Measurements from ENCODE around the gene PYGB. TPM values are rescaled to one million over a fixed set of nuclear protein-coding genes. Genes with fewer than 3 reads are reported as not detected.
A peak's percentile ranks its signal among the peaks of the same experiment; 100 is the strongest.

The PYGB gene
- total RNA-seq, 8 experiments from 2014 or later: 40.5 to 140 (median 65.8) TPM

- in situ Hi-C loops (cut with MboI; ENCODE audit: low pct_unique_long_range_greater_than_20kb in 2 of 9, low sequenced_read_pairs in 9 of 9, unreplicated experiment in 9 of 9): no loop called here
- no peak overlapping the region for H3K27ac ChIP-seq
- WGBS, 10 experiments: 60 to 100% (median 98%) methylated on average over 1 to 8 of the region's 9 CpGs
- no peak overlapping the region for H3K4me3 ChIP-seq
- ATAC-seq (replicated peaks in 6 of 8): no peak
- no peaks in the 10 kb centered on the region for H3K4me1 ChIP-seq (replicated peaks in 1 of 2)
These were observed 39.8 kb upstream of the PYGB start for GRCh38 chr20:25207960-25208534.

DNA sequence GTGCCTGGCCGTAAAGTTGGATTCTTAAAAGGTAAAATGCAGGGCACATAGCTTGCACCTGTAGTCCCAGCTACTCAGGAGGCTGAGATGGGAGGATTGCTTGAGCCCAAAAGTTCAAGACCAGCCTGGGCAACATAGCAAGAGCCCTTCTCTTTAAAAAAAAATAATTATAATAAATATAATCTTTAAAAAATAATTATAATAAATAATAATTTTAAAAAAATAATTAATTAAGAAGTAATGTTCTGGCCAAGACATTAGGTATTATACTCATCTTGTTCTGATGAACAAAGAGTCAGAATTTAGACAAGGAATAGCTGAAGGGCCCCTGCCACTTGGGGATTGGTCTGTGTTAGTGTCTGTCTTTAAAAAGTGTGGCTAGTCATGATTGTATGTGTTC is 38.5 kb upstream of the PYGB start:
- 100% methylated on average over 1 of the region's 1 CpG; no CpG with 5 or more reads in 9 of the 10 experiments for WGBS, 10 experiments
- no peaks in the 10 kb centered on the region for H3K4me1 ChIP-seq (replicated peaks in 1 of 2)
- in situ Hi-C loops (cut with MboI; ENCODE audit: low pct_unique_long_range_greater_than_20kb in 2 of 9, low sequenced_read_pairs in 9 of 9, unreplicated experiment in 9 of 9): no loop called here

GRCh38 chr20:25209911-25210310 is 38.0 kb upstream of the PYGB start:
- 81 to 100% (median 98%) methylated on average over 2 to 12 of the region's 12 CpGs; no CpG with 5 or more reads in 2 of the 10 experiments for WGBS, 10 experiments
- in situ Hi-C loops (cut with MboI; ENCODE audit: low pct_unique_long_range_greater_than_20kb in 2 of 9, low sequenced_read_pairs in 9 of 9, unreplicated experiment in 9 of 9): no loop called here
- Histone ChIP-seq H3K27ac (no peak overlapping the region), H3K4me3 (no peak overlapping the region), H3K4me1 (replicated peaks in 1 of 2) (no peaks in the 10 kb centered on the region)
- no peak for ATAC-seq (replicated peaks in 6 of 8)

More for the DNA sequence above, 38.5 kb upstream of the PYGB start:
- ATAC-seq (replicated peaks in 6 of 8): no peak
- Histone ChIP-seq H3K4me3 (no peak overlapping the region), H3K27ac (no peak overlapping the region)

- in situ Hi-C loops (cut with MboI; ENCODE audit: low pct_unique_long_range_greater_than_20kb in 2 of 9, low sequenced_read_pairs in 9 of 9, unreplicated experiment in 9 of 9): no loop called here
These were observed 36.6 kb upstream of the PYGB start for GRCh38 chr20:25211273-25211672.

DNA sequence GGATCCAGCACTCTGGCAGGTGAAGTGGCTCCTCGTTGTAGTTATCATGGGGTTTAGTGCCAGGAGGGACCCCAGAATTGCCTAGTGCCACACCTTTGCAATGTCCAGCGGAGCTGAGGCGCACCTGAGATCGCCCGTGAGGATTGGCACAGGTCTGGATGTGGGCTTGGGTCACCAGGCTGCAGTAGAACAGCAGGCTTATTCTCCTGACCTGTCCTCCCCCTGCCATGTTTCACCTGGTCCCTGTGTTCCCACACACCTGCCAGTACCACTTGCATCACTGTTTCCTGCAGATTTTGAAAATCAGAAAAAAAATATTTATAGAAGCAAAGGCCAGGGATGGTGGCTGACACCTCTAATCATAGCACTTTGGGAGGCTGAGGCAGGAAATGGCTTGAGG is 35.6 kb upstream of the PYGB start:
- in situ Hi-C loops (cut with MboI; ENCODE audit: low pct_unique_long_range_greater_than_20kb in 2 of 9, low sequenced_read_pairs in 9 of 9, unreplicated experiment in 9 of 9): no loop called here
- H3K27ac ChIP-seq: no peak overlapping the region
- no peaks in the 10 kb centered on the region for H3K4me1 ChIP-seq (replicated peaks in 1 of 2)
- 60 to 75% (median 67%) methylated on average over 1 to 5 of the region's 5 CpGs; no CpG with 5 or more reads in 6 of the 10 experiments for WGBS, 10 experiments
- no peak for ATAC-seq (replicated peaks in 6 of 8)
- H3K4me3 ChIP-seq: no peak overlapping the region

More at GRCh38 chr20:25211273-25211672, 36.6 kb upstream of the PYGB start:
- ATAC-seq (replicated peaks in 6 of 8): no peak
- no peak overlapping the region for H3K4me3 ChIP-seq
- H3K4me1 ChIP-seq (replicated peaks in 1 of 2): no peaks in the 10 kb centered on the region
- no peak overlapping the region for H3K27ac ChIP-seq
- WGBS, 10 experiments: 62 to 100% (median 95%) methylated on average over 1 to 6 of the region's 7 CpGs

DNA sequence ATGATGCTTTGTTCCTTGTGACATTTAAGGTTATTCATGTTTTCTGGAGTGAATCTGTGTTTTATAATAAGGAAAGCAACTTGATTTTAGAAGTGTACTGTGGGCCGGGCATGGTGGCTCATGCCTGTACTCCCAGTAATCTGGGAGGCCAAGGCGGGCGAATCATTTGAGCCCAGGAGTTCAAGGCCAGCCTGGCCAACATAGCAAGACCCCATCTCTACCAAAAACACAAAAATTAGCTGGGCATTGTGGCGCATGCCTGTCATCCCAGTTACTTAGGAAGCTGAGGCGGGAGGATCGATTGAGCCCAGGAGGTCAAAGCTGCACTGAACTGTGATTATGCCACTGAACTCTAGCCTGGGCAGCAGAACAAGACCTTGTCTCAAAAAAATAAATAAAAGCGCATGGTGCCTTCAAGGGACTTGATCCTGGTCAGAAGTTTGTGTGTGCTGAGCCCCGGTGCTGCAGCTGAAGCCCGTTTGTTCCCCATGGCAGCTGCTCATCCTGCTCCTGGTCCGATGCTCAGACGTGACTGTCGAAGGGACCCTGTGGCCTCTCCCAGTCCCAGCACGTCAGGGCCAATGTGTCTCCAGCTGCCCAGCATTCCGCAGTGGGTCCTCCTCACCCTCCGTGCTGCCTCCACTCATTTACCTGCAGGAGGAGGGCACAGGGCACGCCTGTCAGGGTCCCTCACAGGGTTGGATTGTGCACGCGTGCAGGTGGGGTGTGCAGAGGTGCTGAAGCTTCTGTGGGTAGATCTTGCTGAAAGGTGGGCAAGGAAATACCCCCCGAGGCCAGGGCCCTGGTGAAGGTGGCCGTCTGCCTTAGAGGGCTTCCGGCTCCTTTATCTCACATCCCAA is 34.1 kb upstream of the PYGB start:
- 73 to 100% (median 98%) methylated on average over 1 to 9 of the region's 21 CpGs; no CpG with 5 or more reads in 2 of the 10 experiments for WGBS, 10 experiments
- in situ Hi-C loops (cut with MboI; ENCODE audit: low pct_unique_long_range_greater_than_20kb in 2 of 9, low sequenced_read_pairs in 9 of 9, unreplicated experiment in 9 of 9): no loop called here
- Histone ChIP-seq H3K4me3 (no peak overlapping the region), H3K27ac (peak overlapping the region in 1 of 2 donors; percentile 16), H3K4me1 (replicated peaks in 1 of 2) (no peaks in the 10 kb centered on the region)
- no peak for ATAC-seq (replicated peaks in 6 of 8)

DNA sequence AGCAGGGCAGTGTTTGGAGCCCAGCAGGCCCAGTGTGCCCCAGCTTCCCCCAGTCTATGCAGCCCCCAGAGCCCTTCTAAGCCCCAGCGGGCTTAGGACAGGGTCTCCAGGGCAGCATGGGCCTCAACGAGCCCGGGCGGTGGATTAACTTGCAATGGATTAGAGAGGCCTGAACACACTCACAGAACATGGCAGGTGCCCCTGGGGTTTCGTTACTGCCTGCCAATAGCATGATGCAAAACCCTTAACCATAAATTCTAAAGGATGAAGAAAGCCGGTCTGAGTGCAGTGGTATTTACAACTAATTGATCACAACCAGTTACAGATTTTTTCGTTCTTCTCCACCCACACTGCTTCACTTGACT is 33.5 kb upstream of the PYGB start:
- in situ Hi-C loops (cut with MboI; ENCODE audit: low pct_unique_long_range_greater_than_20kb in 2 of 9, low sequenced_read_pairs in 9 of 9, unreplicated experiment in 9 of 9): no loop called here
- WGBS, 10 experiments: 47 to 93% (median 73%) methylated on average over 1 to 5 of the region's 7 CpGs; no CpG with 5 or more reads in 3 of the 10 experiments
- peak in 1 of 8 experiments; percentile 74 for ATAC-seq (replicated peaks in 6 of 8)
- Histone ChIP-seq H3K4me3 (no peak overlapping the region), H3K4me1 (replicated peaks in 1 of 2) (no peaks in the 10 kb centered on the region), H3K27ac (peak overlapping the region in 1 of 2 donors; percentile 16)

- in situ Hi-C loops (cut with MboI; ENCODE audit: low pct_unique_long_range_greater_than_20kb in 2 of 9, low sequenced_read_pairs in 9 of 9, unreplicated experiment in 9 of 9): no loop called here
- ATAC-seq (replicated peaks in 6 of 8): peak in 1 of 8 experiments; percentile 51
- WGBS, 10 experiments: 60 to 100% (median 100%) methylated on average over 1 to 2 of the region's 7 CpGs; no CpG with 5 or more reads in 3 of the 10 experiments
- Histone ChIP-seq H3K27ac (no peak overlapping the region), H3K4me3 (no peak overlapping the region), H3K4me1 (replicated peaks in 1 of 2) (no peaks in the 10 kb centered on the region)
These were observed 33.1 kb upstream of the PYGB start for GRCh38 chr20:25214819-25215218.

DNA sequence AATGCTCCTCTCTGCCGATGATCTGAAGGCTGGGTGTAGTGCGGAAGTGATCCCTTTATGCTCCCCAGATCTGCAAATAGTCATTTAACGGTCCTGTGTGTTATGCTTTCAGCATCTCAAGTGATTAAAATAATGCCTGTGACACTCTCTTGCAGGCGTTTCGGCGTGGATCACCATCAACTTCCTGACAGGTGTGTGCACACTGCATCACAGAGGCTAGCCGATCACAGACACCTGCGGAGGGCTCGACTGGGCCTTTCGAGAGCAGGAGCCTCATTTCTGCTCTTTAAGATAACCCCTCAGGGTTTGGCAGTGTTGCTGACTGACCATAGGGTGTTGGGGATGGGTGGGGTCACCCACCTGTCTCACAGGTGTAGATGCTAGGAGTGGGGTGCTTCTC is 32.4 kb upstream of the PYGB start:
- Histone ChIP-seq H3K27ac (no peak overlapping the region), H3K4me3 (no peak overlapping the region), H3K4me1 (replicated peaks in 1 of 2) (no peaks in the 10 kb centered on the region)
- WGBS, 10 experiments: 93 to 100% (median 100%) methylated on average over 1 to 7 of the region's 10 CpGs; no CpG with 5 or more reads in 5 of the 10 experiments
- no peak for ATAC-seq (replicated peaks in 6 of 8)
- in situ Hi-C loops (cut with MboI; ENCODE audit: low pct_unique_long_range_greater_than_20kb in 2 of 9, low sequenced_read_pairs in 9 of 9, unreplicated experiment in 9 of 9): no loop called here

DNA sequence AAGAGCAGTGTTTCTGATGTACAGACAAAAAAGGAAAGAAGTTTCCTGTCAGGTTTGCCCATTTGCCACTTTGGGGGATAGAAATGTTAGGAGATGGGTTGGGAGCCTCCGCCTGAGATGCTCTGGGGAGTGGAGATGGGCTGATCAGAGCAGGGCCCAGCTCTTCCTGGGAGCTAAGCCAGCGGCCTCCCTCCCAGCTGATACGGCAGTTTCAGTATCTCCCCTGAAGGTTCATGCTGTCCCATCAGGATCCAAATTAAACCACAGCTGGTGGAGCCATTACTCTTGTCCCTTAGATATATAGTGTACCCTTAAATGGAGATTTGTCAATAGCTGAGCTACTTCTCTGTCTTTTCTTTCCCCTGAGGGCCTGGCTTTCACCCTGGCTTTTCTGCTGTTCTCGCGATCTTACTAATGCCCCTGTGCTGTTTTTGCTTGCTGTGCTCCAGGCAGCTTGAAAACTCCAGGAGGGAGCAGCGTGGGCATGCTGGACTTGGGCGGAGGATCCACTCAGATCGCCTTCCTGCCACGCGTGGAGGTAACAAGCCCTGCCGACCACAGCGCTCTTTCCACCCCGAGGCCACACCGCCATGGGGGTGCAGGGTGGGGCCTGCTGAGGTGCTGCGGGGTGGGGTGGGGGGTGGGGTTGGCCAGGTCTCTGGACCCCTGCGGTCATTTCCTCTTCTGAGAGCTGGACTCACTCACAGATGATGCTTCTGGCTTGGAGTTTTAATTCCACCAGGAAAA is 31.5 kb upstream of the PYGB start:
- Histone ChIP-seq H3K27ac (no peak overlapping the region), H3K4me1 (replicated peaks in 1 of 2) (no peaks in the 10 kb centered on the region), H3K4me3 (no peak overlapping the region)
- in situ Hi-C loops (cut with MboI; ENCODE audit: low pct_unique_long_range_greater_than_20kb in 2 of 9, low sequenced_read_pairs in 9 of 9, unreplicated experiment in 9 of 9): no loop called here
- 80 to 100% (median 96%) methylated on average over 1 to 4 of the region's 16 CpGs; no CpG with 5 or more reads in 5 of the 10 experiments for WGBS, 10 experiments
- no peak for ATAC-seq (replicated peaks in 6 of 8)

DNA sequence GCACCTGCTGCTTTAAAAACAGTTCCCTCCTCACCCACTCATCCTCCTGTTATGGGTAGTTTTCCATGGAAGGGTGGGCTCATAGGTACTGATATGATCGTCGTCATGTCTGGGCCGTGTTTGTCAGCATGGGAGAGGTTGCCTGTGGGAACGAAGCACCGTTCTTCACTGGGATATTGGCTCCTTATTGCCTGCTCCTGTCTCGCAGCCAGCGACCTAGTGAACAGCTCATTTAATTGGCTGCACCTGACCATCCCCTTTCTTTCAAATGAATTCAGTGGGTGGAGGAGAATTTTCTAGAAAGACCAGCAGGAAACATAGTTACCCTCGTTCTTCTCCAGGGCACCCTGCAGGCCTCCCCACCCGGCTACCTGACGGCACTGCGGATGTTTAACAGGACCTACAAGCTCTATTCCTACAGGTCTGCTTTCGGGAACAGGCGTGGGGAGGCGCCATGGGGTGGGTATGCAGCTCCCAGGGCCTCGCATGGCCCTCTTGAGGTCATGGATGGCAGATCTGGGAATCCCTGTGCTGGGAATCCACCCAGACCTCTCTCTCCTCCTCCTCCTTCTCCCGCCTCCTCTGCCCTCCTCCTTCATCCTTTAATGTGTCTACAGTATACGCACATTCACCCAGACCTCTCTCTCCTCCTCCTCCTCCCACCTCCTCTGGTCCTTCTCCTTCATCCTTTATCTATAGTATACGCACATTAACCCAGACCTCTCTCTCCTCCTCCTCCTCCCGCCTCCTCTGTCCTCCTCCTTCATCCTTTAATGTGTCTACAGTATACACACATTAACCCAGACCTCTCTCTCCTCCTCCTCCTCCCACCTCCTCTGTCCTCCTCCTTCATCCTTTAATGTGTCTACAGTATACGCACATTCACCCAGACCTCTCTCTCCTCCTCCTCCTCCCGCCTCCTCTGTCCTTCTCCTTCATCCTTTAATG is 30.4 kb upstream of the PYGB start:
- in situ Hi-C loops (cut with MboI; ENCODE audit: low pct_unique_long_range_greater_than_20kb in 2 of 9, low sequenced_read_pairs in 9 of 9, unreplicated experiment in 9 of 9): no loop called here
- Histone ChIP-seq H3K4me1 (replicated peaks in 1 of 2) (peaks cover 0 to 4% of the 10 kb centered on the region in 2 donors), H3K4me3 (no peak overlapping the region), H3K27ac (no peak overlapping the region)
- 85 to 100% (median 94%) methylated on average over 1 to 13 of the region's 21 CpGs; no CpG with 5 or more reads in 1 of the 10 experiments for WGBS, 10 experiments
- ATAC-seq (replicated peaks in 6 of 8): no peak

DNA sequence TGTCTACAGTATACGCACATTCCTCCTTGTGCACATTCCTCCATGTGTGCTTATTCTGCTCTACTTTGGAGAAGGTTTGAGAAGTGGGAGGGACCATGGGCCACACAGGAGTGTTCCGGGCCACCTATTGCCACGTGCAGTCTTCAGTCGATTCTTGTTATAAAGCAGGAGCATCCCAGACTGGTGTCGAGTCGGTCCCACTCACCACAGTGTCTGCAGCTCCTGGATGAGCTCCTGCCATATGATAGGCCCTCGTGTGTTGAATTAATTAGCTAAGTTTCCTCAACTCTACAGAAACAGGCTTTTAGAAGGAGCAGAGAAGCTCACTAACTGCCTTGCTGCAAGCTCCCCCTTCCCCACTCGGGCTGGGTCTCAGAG is 29.8 kb upstream of the PYGB start:
- H3K4me1 ChIP-seq (replicated peaks in 1 of 2): peaks cover 4 to 10% of the 10 kb centered on the region in 2 donors
- H3K4me3 ChIP-seq: no peak overlapping the region
- in situ Hi-C loops (cut with MboI; ENCODE audit: low pct_unique_long_range_greater_than_20kb in 2 of 9, low sequenced_read_pairs in 9 of 9, unreplicated experiment in 9 of 9): no loop called here
- no peak overlapping the region for H3K27ac ChIP-seq
- no peak for ATAC-seq (replicated peaks in 6 of 8)
- WGBS, 10 experiments: 65 to 100% (median 90%) methylated on average over 1 to 6 of the region's 8 CpGs; no CpG with 5 or more reads in 3 of the 10 experiments
